Measurements from ENCODE around the gene PEX14. TPM values are rescaled to one million over a fixed set of nuclear protein-coding genes. Genes with fewer than 3 reads are reported as not detected.

PEX14 gene
- total and polyA plus RNA-seq, 2 donors (not counting 3 experiments of a cell fraction or from before 2014, with no cell fraction given): 19.5 to 26.5 TPM

- no peak overlapping the region for H3K27ac ChIP-seq (ENCODE audit: insufficient read depth, low read depth, low read length)
- no peak overlapping the region for H3K4me2 ChIP-seq (ENCODE audit: insufficient read depth, low read length)
- DNase-seq (ENCODE audit: low read depth, low spot score) (no peak), FAIRE-seq (no peak)
- no peak overlapping the region for H2AFZ ChIP-seq (ENCODE audit: low read depth, low read length)
- no peak overlapping the region for H3K4me3 ChIP-seq (replicated peaks in 1 of 3; ENCODE audit: insufficient read depth in 1 of 3, low read depth in 1 of 3, low read length in 3 of 3)
- no peaks in the 10 kb centered on the region for H3K9me3 ChIP-seq (replicated peaks; ENCODE audit: control insufficient read depth, insufficient read depth, low read length)
- peaks cover 0 to 3% of the 10 kb centered on the region in 2 experiments for H3K36me3 ChIP-seq (ENCODE audit: control insufficient read depth in 2 of 2, extremely low read depth in 1 of 2, insufficient read depth in 2 of 2, low read length in 2 of 2)
- no peaks in the 10 kb centered on the region for H3K9me1 ChIP-seq (replicated peaks; ENCODE audit: control insufficient read depth, extremely low read depth, insufficient read depth, low read length)
- no TSS peak for BruUV-seq (replicated peaks)
- ChIA-PET POLR2A (no interaction called here), CTCF (interaction anchor here (1.8 to 3.6 kb wide), 6 partner anchors 8 to 449 kb away, joined by 7 to 123 read pairs (median 16); partner anchors contain the start of gene CENPS)
- peaks cover 5% of the 10 kb centered on the region for H3K4me1 ChIP-seq (ENCODE audit: control insufficient read depth, extremely low read depth, insufficient read depth, low read length)
- no peak for TF ChIP-seq MAX (IDR thresholded peaks at IDR 0.05; ENCODE audit: insufficient read depth, insufficient read length)
- no peak for TF ChIP-seq MYC (IDR thresholded peaks at IDR 0.05; ENCODE audit: low read depth, low read length)
- no peak for TF ChIP-seq JUN (IDR thresholded peaks at IDR 0.05; ENCODE audit: borderline replicate concordance, insufficient read depth, insufficient read length, low read depth)
- TF ChIP-seq GATA2 (IDR thresholded peaks at IDR 0.05; ENCODE audit: insufficient read depth, insufficient read length, low read depth, low read length): no peak
- TF ChIP-seq POLR2AphosphoS5 (IDR thresholded peaks at IDR 0.05; ENCODE audit: insufficient read depth, low read depth, low read length): no peak
- no peak for TF ChIP-seq CTCF (IDR thresholded peaks at IDR 0.05; ENCODE audit: extremely low read depth in 1 of 2, insufficient read depth in 1 of 2, low read depth in 1 of 2, low read length in 2 of 2)
- TF ChIP-seq POLR2A (IDR thresholded peaks at IDR 0.05; ENCODE audit: low read depth, low read length): no peak
- no peak for TF ChIP-seq FOS (IDR thresholded peaks at IDR 0.05; ENCODE audit: borderline replicate concordance, insufficient read depth, low read length)
- TF ChIP-seq EZH2 (IDR thresholded peaks at IDR 0.05; ENCODE audit: borderline replicate concordance, low read depth, low read length, severe bottlenecking): no peak
- peaks cover 30% of the 10 kb centered on the region for H3K79me2 ChIP-seq (ENCODE audit: control insufficient read depth, insufficient read depth, low read length)
- H3K9ac ChIP-seq (replicated peaks; ENCODE audit: extremely low read depth, insufficient read depth, low read length): no peak overlapping the region
- H3K27me3 ChIP-seq (ENCODE audit: control insufficient read depth in 2 of 2, insufficient read depth in 2 of 2, low read length in 2 of 2): no peaks in the 10 kb centered on the region
- dilution Hi-C loops (cut with MboI; ENCODE audit: extremely low pct_ligation_motif_present, low sequenced_read_pairs): no loop called here
- H4K20me1 ChIP-seq (replicated peaks; ENCODE audit: control insufficient read depth, extremely low read depth, insufficient read depth, low read length): no peaks in the 10 kb centered on the region
- intact Hi-C loops (cut with micrococcal nuclease): loop anchor here (1.0 kb wide), 2 partner anchors 371 to 446 kb away; no protein-coding TSS in a partner anchor
Measured at GRCh38 chr1:10495952-10496351, 21.2 kb downstream of the PEX14 start.

All from endothelial cell of umbilical vein (primary cell).